GM18868 (cell line): ENCODE data around the gene ADORA1.

Experiments
- ATAC-seq: cut with Tn5 transposase; IDR thresholded peaks from one replicate; pipeline ENCODE4 v1.9.1; 2021; ENCODE audit warnings: mild to moderate bottlenecking, moderate library complexity; ENCODE audit not compliant: unreplicated experiment

The ADORA1 gene

DNA sequence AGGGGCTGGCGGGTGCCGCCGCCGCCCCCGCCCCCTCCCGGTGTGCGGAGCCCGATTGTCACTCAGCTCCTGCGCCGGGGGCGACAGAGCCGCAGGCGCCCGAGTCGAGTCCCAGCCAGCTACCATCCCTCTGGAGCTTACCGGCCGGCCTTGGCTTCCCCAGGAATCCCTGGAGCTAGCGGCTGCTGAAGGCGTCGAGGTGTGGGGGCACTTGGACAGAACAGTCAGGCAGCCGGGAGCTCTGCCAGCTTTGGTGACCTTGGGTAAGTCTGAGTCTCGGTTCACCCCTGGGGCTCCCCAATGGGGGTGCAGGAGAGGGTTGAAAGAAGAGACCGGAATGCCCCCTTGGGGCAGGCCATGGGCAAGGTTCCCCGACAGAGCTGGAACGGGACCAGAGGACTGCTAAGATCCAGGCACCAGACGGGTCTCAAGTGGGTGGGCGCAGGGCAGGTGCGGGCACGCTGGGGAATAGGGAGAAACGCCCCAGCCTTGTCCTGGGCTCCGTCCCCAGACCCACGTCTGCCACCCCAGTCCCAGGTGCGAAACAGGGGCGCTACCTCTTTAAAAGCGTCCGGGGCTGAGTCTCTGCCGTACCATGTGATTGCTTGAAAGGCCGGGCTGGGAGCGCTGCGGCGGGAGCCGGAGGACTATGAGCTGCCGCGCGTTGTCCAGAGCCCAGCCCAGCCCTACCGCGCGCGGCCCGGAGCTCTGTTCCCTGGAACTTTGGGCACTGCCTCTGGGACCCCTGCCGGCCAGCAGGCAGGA, at the start of gene ADORA1:
Gene ADORA1, plus strand, starts transcription at position 61 of the 765 bp plus-strand sequence. CDS start 1,116 bp downstream, outside the sequence.
- no peak for ATAC-seq

DNA sequence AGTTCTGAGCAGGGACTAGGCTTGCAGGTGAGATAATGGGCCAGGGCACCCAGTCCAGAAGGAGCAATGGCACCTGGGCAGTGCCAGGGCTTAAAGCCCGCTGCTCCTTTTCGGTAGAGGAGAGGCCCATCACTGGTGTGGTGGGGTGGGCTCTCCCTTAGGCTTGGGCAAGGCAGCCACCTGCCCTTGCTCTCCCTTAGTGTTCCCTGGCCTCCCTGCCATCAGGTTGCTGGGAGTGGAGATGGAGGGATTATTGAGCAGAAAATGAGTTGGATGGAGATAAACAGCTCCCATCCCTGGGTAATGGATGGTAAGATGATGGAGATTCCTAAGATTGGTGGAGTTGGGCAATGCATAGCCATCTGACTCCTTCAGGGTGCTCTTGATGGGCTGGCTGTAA, 49.6 kb upstream of the ADORA1 start:
- ATAC-seq, result no peak

DNA sequence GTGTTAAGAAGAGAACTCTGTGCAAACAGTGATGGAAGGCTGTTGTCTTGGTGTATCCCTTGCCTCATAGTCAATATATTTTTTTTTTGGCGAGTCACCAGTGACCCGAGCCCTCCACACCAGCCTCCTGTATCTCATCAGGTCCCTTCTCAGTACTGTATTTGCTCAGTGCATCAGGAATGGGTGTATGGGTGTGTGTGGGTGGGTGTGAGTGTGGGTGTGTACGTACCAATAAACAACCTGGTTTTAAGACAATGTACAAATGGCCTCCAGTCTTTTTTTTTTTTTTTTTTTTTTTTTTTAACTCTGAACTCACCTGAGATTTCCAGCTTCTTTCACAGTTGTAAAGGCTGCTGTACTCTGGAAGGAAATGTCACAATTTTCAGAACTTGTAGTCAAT, 49.0 kb upstream of the ADORA1 start:
- no peak for ATAC-seq

DNA sequence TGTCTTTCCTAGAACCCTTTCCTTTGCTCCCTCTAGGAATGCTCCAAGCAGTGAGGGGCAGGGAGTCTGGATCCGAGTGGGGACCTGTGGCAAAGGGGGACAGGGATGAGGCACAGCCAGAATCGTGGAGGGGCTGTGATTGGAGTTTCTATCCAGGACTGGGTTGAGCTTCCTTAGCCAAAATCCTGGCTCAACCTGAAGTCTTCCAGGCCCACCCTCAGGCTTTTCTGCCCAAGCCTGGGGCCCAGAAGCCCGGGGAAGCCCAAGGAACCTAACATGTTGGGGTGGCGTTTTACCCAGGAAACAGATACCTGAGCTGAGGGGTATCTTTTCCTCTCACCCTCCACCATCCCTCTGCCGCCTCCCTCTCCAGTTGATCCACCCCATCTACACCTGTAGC, 47.1 kb upstream of the ADORA1 start:
- no peak for ATAC-seq

DNA sequence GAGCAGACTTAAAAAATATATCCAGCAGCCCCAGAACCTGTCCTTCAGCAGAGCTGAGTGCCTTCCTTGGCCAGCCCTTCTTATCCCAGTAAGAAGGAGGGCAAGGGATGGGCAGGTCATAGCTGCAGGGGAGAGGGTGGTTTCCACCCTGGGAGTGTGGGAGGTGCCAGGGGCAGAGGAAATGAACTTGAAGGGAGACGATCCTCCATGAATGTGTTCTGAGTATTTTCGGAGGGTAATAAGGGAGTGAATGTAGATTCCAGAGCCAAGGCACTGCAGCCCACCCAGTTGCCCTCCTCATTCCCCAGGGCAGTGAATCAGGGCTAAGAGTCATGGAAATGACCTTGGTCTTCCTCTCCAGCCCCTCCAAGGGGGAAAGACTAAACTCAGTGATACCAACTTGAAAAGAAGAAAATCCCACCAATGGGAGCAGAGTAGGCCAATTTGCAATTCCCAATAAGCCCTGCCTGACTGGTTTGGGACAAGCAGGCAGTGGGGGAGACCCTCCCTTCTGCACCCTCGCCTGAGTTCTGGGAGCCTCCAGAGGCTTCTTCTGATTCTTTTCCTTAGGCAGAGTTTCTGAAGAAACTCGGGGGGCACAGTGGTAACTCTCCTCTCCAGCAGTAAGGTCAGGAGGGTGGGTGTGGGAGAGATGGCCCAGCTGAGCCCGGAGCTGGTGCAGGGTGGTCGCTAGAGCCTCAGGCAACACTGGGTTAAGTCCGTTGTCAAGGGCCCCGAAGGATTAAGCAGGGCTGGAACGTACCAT, 45.9 kb upstream of the ADORA1 start:
- ATAC-seq, result no peak

DNA sequence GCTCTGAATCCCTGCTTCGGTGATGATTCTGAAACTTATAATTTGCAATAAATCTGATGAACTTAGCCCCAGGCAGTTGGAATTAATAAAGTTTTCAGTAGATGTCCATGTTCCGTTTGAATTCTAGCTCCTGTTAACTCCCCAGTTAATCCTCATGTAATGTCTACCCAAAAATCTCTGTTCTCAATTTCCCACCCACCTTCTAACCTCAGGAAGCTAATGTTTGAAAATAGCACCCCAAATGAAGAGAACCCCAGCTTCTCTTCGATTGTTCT, 45.4 kb upstream of the ADORA1 start:
- no peak for ATAC-seq

DNA sequence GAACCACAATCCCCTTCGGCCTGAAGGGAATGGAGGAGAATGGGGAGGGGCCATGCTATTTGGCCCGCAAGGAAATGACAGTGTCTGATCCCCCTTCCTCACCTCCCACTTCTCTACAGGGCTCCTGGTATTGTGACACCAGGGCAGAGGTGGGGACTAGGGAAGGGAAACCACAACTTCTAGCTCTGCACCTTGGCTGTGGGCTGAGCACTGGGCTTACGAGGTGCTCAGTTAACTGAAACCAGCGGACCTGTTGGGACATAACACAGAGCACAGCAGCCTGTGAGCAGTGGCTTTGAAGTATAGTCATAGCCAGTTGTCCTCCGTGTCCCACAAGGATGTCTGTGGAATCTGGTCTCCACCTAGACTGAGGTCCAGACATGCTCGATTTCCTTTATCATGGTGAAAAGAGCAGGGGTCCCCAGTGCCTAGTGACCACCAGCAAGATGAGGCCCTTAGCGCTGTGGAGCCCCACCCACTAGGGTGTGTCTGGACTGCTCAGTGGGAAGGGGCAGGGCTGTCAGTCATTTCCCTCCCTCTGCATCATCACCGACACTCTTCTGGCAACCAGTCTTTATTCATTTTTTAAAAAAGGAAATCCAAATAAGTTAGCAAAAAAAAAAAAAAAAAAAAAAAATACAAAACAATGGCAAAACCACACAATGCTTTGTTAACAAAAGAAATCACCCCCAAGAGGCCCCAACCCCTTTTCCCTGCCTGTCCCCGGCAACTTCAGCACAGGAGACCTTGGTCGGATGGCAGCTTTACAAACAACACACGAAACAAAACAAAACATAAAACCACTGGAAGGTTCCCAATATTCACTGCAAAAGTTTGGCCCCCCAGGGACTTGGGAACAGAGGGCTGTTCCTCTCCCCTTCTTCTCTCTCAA, 44.7 kb upstream of the ADORA1 start:
- ATAC-seq, result no peak

DNA sequence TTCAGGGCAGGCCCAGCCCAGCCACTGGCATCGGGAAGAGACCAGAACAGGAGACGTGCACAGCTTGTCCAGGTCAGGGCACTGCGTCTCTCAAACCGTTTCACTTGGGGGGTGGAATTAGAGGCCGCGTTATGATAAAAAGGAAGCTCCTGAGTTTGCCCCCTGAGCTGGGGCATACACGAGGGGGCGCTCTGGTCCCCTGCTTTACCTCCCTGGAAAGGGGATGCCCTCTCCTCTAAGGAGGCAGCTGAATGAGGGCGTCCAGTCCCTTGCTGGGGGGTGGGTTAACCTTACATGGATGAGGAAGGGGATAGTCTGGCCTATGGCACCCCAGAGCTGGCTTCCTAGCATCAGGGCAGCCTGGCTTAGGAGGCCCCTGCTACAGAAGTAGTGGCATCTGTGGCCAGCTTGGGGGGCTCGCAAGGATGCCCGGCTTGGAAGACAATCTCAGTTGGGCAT, 44.0 kb upstream of the ADORA1 start:
- ATAC-seq, result no peak

DNA sequence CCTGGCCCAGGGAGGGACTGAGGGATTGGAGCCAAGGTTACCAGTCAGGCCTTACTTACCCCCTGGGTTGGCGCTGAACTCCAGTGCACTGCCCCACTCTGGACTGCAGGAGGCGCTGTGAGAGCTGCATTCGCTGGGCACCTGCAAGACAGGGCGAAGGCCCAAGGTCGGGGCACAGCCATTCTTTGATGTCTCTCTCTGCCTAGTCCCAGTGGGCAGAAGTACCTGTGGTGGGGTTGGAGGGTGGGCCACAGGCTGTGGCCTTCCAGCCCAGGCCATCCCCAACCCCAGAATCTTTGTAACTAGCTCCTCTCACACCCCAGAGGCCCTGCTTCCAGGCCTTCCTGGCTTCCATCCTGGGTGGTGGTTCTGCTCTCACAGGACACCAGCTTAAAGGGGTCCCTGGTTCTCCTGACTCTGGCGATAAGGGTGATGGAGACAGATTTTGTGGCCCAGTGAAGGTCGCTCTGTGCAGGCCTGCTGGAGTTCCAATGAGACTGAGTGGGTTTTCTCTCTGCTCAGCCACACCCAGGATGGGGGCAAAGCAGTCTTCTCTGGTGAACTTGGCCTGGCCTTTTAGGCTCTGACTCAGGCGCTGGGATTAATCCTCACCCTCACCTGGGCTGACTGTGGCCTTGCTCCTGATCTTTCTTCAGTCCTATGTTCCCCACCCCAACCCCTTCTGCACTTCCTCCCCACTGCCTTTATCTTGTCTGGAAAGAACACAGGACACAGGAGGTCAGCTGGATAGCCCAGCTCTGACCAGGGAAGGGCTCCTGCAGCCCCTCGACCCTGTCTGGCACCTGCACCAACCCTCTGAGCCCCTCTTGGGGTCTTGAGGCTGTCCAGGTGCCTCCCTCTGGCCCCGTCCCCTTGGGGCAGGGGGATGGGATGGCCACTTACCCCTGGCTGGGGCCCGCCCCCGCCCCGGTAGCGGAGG, 42.7 kb upstream of the ADORA1 start:
- no peak for ATAC-seq

DNA sequence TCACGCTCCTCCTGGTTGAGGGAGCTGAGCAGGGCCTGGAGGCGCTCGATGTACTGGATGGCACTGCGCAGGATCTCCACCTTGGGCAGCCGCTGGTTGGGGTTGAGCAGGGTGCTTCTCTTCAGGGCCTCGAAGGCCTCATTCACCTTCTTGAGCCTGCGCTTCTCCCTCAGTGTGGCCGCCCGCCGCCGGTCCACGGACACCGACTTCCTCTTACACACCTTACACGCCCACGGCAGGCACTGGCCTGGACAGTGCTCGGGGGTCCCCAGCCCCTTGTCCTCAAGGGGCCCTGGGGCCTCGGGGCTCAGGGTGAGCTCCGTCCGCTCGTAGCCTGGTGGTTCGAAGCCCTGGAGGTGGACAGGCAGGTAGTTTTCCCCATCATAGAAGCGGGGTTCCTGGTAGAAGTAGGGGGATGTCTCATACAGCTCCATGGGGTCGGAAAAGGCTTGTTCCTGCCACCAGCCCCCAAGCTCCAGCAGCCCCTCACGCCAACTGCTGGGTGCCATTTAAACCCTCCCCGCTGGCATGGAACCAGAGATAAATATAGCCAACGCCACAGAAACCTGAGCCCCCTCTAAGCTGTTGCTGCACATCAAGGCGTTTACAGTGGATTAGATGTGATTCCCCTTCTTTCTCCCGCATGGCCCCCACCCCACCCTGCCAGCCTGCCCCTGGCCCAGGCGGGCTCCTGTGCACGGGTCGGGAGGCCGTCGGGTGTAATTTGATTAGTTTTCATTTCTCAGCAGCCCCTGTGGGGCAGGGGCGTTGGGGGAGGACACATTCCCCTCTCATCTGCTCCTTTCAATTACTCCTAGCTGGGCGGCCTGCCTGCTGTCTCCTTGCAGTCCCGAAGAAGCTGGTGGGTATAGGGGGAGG, 41.8 kb upstream of the ADORA1 start, which contains the start of gene MYOG:
Gene MYOG, minus strand, starts transcription at position 485 of the 879 bp plus-strand sequence. Its CDS starts 51 bp downstream, at position 434.
- no peak for ATAC-seq

DNA sequence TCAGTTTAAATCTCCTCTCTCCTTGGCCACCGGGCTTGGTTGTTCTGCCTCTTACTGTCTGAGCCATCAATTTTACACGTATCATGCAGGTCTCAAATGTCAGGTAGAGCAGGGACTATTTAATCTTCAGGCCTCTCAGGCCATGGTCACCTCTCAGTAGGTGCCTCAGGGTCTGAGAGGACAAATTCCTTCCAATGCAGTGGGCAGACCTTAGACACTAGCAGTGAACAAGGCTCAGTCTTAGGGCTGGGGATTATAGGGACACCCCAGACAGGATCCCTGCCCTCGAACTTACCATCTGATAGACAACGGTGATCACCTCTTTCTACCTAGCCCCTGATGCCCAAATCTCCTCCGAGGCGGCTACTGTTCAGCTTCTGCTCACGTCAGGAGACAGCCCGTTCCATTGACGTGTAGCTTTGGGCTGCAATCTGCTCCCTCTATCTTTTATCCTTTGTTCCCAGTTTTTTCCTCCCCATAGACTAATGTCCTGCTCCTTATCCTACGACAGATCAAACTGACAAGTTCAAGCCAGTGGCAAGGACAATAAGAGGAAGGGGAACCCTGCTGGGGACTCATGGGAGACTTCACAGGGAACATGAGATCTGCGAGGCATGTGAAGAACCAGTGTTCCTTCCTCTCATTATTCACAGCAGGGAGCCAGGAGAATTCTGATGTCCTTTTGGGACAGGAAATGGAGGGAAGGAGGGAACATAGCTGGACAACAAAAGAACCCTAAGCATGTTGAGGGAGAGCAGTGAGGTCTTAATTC, 40.3 kb upstream of the ADORA1 start:
- ATAC-seq, result no peak

DNA sequence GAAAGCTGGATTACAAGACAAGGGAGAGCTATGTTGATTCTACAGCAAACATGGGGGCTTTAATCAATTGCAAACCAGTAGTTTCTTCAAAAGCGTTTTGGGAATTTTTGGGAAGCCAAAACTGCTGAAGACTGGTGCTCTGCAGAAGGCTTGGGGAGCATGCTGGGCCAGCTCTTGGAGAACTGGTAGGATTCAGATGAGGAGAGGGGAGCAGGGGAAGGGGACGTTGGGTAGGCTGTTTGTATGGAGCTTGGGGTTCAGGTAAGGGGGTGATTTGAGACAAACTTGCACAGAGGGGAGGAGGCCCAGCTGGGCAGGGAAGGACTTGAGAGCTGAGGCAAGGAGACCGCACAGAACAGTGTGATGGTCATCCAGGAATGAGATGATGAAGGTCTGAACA, 39.1 kb upstream of the ADORA1 start:
- no peak for ATAC-seq

DNA sequence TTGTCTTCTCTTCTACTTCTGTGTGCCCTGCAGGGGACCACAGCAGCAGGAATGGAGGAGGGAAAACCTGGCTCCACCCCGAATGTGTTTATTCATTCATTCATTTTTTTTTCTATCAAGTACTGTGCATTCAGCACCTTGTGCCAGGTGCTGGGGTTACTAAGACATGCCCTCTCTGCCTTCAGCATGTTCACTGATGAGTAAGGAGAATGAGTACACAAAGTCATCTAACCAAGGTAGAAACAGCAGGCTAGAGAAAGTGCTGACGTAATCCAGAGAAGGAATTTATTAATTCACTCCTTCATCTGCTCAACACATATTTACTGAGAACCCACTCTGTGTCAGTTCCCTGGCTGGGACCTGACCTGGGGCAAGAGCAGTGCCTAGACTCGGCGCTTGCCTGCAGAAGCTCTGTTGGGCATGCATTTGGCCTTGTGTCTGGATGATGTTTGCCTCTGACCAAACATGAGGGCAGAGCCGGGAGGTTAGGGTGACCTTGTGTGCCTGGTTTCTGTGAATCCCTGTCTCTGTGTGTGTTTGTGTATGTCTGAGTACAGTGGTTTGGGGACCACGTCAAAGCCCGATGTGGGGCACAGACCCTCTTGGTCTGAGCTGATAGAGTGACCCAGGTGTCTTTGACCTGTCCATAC, 38.4 kb upstream of the ADORA1 start:
- no peak for ATAC-seq

DNA sequence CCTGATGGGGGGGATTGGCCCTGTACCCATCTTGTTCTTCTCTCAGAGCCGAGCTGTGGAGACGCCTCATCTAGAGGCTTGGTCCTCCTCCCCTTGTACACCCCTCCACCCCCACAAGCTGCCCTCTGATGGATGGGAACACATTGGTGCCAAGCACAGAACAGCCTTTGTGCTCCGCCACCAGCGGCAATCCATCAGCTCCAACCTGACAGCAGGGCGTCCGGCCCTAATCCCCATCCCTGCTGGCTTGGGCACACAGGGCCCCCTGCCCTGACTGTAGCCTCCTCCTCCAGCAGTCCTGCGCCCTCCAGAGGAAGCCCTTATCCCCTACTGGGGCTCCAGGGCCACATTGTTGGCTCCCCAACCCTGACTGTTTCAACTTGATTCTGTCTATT, 37.9 kb upstream of the ADORA1 start:
- ATAC-seq, result no peak

DNA sequence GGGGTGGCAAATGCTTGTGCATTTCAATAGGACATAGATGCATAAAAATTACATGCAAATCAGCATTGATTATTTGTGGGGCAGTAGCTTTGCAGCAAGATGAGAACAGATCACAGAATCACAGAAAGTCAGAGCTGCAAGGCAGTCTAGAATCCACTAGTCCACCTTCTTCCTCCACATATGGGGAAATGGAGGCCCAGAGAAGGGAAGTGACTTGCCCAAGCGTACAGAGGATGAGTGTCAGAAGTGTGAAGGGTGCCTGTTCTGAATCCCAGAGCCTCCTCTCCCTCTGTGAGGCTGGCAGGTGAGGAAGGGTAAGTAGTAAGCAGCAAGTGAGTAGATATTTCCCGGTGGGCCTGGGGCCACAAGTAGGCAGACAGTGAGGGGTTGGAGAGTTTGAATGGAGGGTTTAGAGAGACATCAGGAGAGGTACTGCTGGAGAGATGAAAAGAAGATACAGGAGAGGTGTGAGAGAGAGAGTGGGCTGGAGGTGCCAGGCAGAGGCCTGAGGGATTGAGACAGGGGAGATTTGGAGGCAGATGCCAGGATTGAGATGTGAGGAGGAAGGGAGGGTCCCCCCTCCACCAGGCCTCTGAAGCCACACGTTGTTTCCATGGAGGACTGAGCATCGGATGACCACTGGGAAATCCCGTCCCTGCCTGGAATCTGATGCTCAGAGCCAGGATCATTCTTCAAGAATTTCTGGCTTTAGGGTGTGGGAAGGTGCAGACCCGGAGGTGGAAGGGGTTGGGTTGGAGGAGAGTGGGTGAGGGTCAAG, 36.9 kb upstream of the ADORA1 start:
- no peak for ATAC-seq

DNA sequence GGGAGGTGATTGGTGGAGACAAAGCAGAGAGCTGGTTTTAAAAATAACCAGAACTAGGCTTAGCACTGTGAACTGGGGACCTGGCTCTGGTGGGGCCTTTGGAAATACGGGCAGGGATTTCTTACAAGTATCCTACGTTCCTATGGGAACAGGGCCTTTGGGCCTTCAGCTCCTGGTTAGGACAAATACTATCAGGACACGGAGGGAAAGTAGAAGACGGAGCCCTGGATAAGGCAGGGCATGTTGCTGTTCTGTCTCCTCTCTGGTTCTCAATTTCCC, 36.4 kb upstream of the ADORA1 start:
- no peak for ATAC-seq

DNA sequence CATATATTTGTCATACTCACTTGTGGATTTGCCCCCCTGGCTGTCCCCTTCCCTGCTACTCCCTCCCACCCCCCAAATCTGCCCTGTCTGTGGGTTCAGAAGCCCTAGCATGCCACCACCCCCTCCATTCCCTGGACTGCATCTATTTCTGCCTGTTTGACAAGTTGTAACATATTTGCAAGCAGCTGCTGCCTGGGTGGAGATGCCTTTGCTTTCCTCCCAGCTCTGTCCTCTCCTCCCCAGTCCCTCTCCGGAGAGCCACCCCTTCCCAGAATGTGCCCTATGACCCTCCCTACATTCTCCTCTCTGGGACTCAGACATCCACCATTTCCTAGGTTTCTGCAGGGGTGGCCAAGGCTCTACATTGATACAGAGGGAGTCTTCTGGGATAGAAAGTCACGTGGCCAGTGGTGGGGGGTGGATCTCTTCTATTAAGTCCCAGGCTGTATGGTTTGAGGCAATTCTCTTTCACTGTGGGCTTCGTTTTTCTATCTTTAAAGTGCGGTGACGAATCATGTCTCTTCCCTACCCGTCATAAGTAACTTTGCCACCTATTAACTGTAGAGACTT, 35.7 kb upstream of the ADORA1 start:
- no peak for ATAC-seq
